Naive B cell (primary cell): ENCODE results near the gene CRELD2. TPM values are rescaled to one million over a fixed set of nuclear protein-coding genes. Genes with fewer than 3 reads are reported as not detected.
A peak's percentile ranks its signal among the peaks of the same experiment; 100 is the strongest.

ENCODE experiments used
- ATAC-seq, 2 donors: fragments of 150-1000 bp; cut with Tn5 transposase; 2 replicates each; pipeline ENCODE4 v1.10.0; 2021; ENCODE audit warnings: low read depth in 2 of 2, mild to moderate bottlenecking in 2 of 2, moderate library complexity in 2 of 2
- DNase-seq: peaks from one replicate; pipeline ENCODE4 v3.0.0; 2022
- H3K27ac Mint-ChIP-seq, 6 donors: one replicate each; pipeline ENCODE4 v1.8.0; 2020 to 2022; ENCODE audit warnings: mild to moderate bottlenecking in 6 of 6, mixed read lengths in 6 of 6, moderate library complexity in 5 of 6, inconsistent platforms in 2 of 6
- H3K27me3 Mint-ChIP-seq, 3 donors: one replicate each; pipeline ENCODE4 v1.8.0; 2021 to 2022; ENCODE audit warnings: mixed read lengths in 3 of 3, mild to moderate bottlenecking in 1 of 3
- H3K36me3 Mint-ChIP-seq, 2 donors: one replicate each; pipeline ENCODE4 v1.8.0; 2020 to 2022; ENCODE audit warnings: mixed read lengths in 2 of 2, inconsistent platforms in 1 of 2, mild to moderate bottlenecking in 1 of 2
- H3K4me1 Mint-ChIP-seq, 3 donors: one replicate each; pipeline ENCODE4 v1.8.0; 2020 to 2022; ENCODE audit warnings: mixed read lengths in 3 of 3, inconsistent platforms in 1 of 3, mild to moderate bottlenecking in 1 of 3, moderate library complexity in 1 of 3
- H3K4me3 Mint-ChIP-seq, 8 donors: one replicate each; pipeline ENCODE4 v1.8.0; 2020 to 2022; ENCODE audit warnings: mild to moderate bottlenecking in 8 of 8, mixed read lengths in 8 of 8, moderate library complexity in 8 of 8, inconsistent platforms in 2 of 8
- H3K9me3 Mint-ChIP-seq, 7 donors: one replicate each; pipeline ENCODE4 v1.8.0; 2020 to 2022; ENCODE audit warnings: mixed read lengths in 7 of 7, mild to moderate bottlenecking in 5 of 7, inconsistent platforms in 2 of 7, moderate library complexity in 1 of 7
- polyA plus RNA-seq, 6 donors: library from polyadenylated mRNA; unstranded; fragments of 300-500 nt; fragmentation: Illumina TruSeq; gene quantifications; one replicate each; pipeline ENCODE4 v1.2.3, GENCODE V29; 2021; ENCODE audit warnings: low read depth in 6 of 6

Gene CRELD2
- polyA plus RNA-seq, 6 donors from 2014 or later: 21.9 to 33.8 (median 28.0) TPM

GRCh38 chr22:49964136-49965090, 46.0 kb downstream of the CRELD2 start:
- peaks cover 0 to 4% (median 0%) of the 10 kb centered on the region in 3 donors for H3K27me3 Mint-ChIP-seq
- H3K36me3 Mint-ChIP-seq: no peaks in the 10 kb centered on the region
- DNase-seq: peak; percentile 22
- peak overlapping the region; percentile 33 to 96 (median 94) for H3K27ac Mint-ChIP-seq
- H3K4me1 Mint-ChIP-seq: peaks cover 36 to 54% (median 39%) of the 10 kb centered on the region in 3 donors
- no peaks in the 10 kb centered on the region for H3K9me3 Mint-ChIP-seq
- ATAC-seq: no peak
- peak overlapping the region; percentile 35 to 97 (median 78) for H3K4me3 Mint-ChIP-seq

DNA sequence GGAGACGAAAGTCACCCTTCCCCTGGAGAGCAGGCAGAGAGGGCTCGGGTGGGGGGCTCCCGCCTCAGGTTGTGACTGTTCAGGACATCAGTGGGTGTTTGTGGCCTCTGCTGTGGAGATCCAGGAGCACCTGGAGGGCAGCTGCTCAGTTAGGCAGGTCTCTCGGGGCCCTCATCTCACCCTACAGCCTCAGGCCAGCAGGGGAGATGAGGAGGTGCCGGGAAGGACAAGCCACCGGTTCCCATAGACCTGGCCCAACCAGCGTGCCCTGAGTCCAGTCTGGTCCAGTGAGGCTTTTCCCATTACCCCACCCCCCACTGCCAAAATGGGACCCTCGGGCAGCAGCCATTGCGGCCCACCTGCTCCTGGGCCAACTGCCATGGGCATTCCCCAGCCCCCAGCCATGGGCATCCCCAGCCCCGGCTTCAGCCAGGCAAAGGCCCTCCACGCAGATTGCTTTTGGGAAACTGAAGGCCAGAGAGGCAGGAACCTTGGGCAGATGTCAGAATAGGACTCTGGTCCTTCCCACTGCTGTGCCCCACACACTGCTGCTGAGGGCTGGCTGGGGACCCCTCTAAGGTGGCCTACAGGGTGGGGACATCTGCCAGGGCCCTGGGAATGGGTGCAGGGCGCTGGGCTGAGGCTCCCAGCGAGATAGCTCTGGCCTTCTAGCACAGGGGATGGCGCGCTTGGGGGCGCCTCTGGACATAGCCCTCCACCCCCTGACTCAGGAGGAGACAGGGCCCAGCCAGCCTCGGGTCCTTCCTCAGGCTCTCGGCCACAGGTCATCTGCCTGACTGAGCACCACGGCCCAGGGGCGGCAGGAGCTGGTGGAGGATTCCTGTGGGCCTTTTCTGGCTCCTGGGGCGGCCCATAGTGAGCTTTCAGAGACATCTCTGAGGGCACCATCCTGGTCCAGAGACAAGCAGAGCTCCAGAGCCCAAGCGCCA, 46.9 kb downstream of the CRELD2 start:
- Mint-ChIP-seq H3K36me3 (no peaks in the 10 kb centered on the region), H3K27ac (peak overlapping the region in 5 of 6 donors; percentile 11 to 96 (median 81)), H3K4me3 (peak overlapping the region in 4 of 8 donors; percentile 35 to 97 (median 70)), H3K27me3 (peaks cover 0 to 4% (median 0%) of the 10 kb centered on the region in 3 donors), H3K9me3 (no peaks in the 10 kb centered on the region), H3K4me1 (peaks cover 32 to 54% (median 38%) of the 10 kb centered on the region in 3 donors)
- ATAC-seq (no peak), DNase-seq (no peak)

GRCh38 chr22:49966041-49966773, 47.8 kb downstream of the CRELD2 start:
- Mint-ChIP-seq H3K27me3 (peaks cover 0 to 8% (median 0%) of the 10 kb centered on the region in 3 donors), H3K27ac (peak overlapping the region in 5 of 6 donors; percentile 11 to 96 (median 59)), H3K9me3 (no peaks in the 10 kb centered on the region), H3K4me1 (peaks cover 39 to 61% (median 43%) of the 10 kb centered on the region in 3 donors), H3K4me3 (peak overlapping the region in 6 of 8 donors; percentile 15 to 97 (median 44)), H3K36me3 (no peaks in the 10 kb centered on the region)
- DNase-seq (peak; percentile 30), ATAC-seq (no peak)

- Mint-ChIP-seq H3K4me3 (peak overlapping the region; percentile 44 to 97 (median 68)), H3K4me1 (peaks cover 34 to 61% (median 43%) of the 10 kb centered on the region in 3 donors)
These were observed 48.6 kb downstream of the CRELD2 start for GRCh38 chr22:49966774-49967705.

DNA sequence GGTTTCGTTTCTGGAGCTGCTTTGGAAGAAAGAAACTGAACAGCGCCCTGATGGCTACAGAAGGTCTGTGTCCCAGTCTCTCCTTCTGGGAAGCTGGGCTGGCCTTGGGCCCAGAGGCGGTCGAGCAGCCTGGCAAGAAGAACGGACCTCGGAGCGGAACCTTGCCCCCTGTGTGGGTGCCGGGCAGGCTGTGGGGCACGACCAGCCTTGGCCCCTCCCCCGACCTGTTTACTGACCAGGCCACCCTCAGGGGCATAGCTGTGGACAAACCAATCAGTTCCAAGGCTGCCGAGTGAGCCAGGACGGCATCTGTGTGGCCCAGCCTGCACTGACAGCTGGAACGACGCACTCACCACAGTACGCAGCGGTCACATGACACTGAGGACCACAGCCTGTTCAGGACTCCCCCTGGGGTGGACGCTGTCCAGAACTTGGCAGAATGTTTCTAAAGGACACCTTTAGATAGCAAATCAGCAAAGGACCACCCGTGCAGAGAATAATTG, 49.3 kb downstream of the CRELD2 start:
- H3K36me3 Mint-ChIP-seq: no peaks in the 10 kb centered on the region
- peaks cover 34 to 61% (median 43%) of the 10 kb centered on the region in 3 donors for H3K4me1 Mint-ChIP-seq
- DNase-seq (no peak), ATAC-seq (no peak)
- peak overlapping the region in 5 of 8 donors; percentile 29 to 97 (median 55) for H3K4me3 Mint-ChIP-seq
- peak overlapping the region; percentile 49 to 97 (median 81) for H3K27ac Mint-ChIP-seq
- H3K9me3 Mint-ChIP-seq: no peaks in the 10 kb centered on the region
- peaks cover 0 to 3% (median 0%) of the 10 kb centered on the region in 3 donors for H3K27me3 Mint-ChIP-seq

More at GRCh38 chr22:49966774-49967705, 48.6 kb downstream of the CRELD2 start:
- ATAC-seq (peak; percentile 34 to 46), DNase-seq (peak; percentile 76)
- Mint-ChIP-seq H3K9me3 (no peaks in the 10 kb centered on the region), H3K36me3 (no peaks in the 10 kb centered on the region), H3K27ac (peak overlapping the region; percentile 49 to 97 (median 84)), H3K27me3 (peaks cover 0 to 3% (median 0%) of the 10 kb centered on the region in 3 donors)

DNA sequence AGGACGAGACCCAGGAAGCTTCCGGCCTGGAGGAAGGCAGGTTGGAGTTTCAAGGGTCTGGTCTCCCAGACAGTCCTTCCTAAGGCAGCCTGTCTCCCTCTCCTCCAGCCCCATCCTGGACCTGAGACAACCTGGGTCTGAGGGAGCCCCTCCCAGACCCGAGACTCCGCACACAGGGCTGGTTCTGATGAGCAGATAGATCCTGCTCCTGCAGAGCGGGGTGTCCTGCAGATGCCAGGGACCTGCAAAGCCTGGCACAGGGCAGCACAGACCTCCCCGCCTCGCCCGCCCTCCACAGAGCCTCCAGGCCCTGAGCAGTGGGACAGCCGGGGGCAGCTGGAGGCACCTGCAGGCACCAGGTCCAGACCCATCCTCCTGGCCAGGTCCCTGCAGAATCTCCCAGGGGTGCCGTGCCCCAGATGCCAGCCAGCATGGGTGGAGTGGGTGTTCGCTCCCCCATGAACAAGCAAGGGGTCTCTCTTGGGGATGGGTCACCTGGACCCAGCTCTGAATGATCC, 49.9 kb downstream of the CRELD2 start:
- Mint-ChIP-seq H3K4me1 (peaks cover 33 to 55% (median 43%) of the 10 kb centered on the region in 3 donors), H3K9me3 (no peaks in the 10 kb centered on the region), H3K36me3 (no peaks in the 10 kb centered on the region), H3K27me3 (peaks cover 0 to 3% (median 0%) of the 10 kb centered on the region in 3 donors), H3K27ac (peak overlapping the region in 4 of 6 donors; percentile 29 to 97 (median 77)), H3K4me3 (peak overlapping the region in 1 of 8 donors; percentile 97)
- DNase-seq: no peak
- ATAC-seq: no peak

GRCh38 chr22:49968831-49969661, 50.6 kb downstream of the CRELD2 start:
- Mint-ChIP-seq H3K36me3 (no peaks in the 10 kb centered on the region), H3K9me3 (no peaks in the 10 kb centered on the region), H3K4me3 (peak overlapping the region in 2 of 8 donors; percentile 16 to 97), H3K4me1 (peaks cover 27 to 49% (median 36%) of the 10 kb centered on the region in 3 donors), H3K27me3 (peaks cover 0 to 3% (median 0%) of the 10 kb centered on the region in 3 donors), H3K27ac (peak overlapping the region; percentile 16 to 91 (median 60))
- ATAC-seq: no peak
- DNase-seq: peak; percentile 20

DNA sequence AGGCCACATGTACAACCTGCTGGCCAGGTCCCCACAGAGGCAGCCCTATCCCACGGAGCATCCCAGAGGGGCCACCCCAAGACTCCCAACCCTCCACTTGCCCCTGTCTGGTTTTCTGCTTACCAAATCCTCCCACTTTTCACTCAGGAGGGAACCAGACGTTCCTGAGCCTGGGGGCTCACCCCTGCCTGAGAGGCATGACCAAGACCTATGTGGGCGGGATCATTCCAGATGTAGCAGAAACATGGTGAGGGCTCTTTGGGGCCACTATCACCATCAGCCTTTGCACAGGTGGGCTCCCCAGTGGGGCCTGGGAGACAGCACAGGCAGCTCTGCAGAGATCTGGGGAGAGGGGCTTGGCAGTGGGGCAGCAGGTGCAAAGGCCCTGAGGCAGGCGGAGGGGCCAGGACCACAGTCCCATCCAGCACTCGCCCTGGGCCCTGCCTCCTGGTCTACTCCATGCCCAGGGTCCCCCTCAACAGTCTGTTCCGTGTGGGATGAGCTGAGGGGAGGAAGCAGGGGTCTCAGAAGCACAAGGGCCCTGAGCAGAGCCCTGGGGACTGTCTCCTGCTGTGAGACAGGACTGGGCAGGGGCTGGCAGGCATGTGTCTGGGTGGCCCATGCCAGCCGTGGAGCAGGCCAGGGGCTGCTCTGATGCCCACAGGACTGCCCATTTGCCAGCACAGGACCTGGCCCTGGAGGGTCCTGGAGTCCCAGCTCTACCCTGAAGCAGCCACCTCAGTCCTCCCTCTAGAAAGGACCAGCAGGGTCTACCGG, 51.5 kb downstream of the CRELD2 start:
- H3K36me3 Mint-ChIP-seq: no peaks in the 10 kb centered on the region
- no peaks in the 10 kb centered on the region for H3K9me3 Mint-ChIP-seq
- peak overlapping the region in 6 of 8 donors; percentile 82 to 89 (median 85) for H3K4me3 Mint-ChIP-seq
- DNase-seq (peak; percentile 21), ATAC-seq (no peak)
- H3K4me1 Mint-ChIP-seq: peaks cover 24 to 40% (median 29%) of the 10 kb centered on the region in 3 donors
- H3K27ac Mint-ChIP-seq: peak overlapping the region; percentile 81 to 98 (median 92)
- peaks cover 0 to 3% (median 0%) of the 10 kb centered on the region in 3 donors for H3K27me3 Mint-ChIP-seq

GRCh38 chr22:49970528-49971231, 52.2 kb downstream of the CRELD2 start:
- peak overlapping the region; percentile 80 to 91 (median 85) for H3K4me3 Mint-ChIP-seq
- no peaks in the 10 kb centered on the region for H3K36me3 Mint-ChIP-seq
- H3K4me1 Mint-ChIP-seq: peaks cover 29 to 38% (median 30%) of the 10 kb centered on the region in 3 donors
- peak; percentile 84 for DNase-seq
- peak overlapping the region; percentile 81 to 98 (median 92) for H3K27ac Mint-ChIP-seq
- H3K9me3 Mint-ChIP-seq: no peaks in the 10 kb centered on the region
- peaks cover 0 to 3% (median 0%) of the 10 kb centered on the region in 3 donors for H3K27me3 Mint-ChIP-seq
- peak; percentile 76 to 78 for ATAC-seq
